Iris pigment epithelial cell (primary cell): Measurements from ENCODE around the gene FBXL7.

ENCODE experiments used
- DNase-seq: peaks from one replicate; pipeline ENCODE4 v3.0.0-alpha.2; 2011; ENCODE audit warnings: low read depth

FBXL7 gene

GRCh38 chr5:15499528-15500324 is at the start of gene FBXL7:
TSS of gene FBXL7 (plus strand) at chr5:15500180.
- peak; percentile 85 for DNase-seq

- no peak for DNase-seq
These were observed 49.5 kb upstream of the FBXL7 start for GRCh38 chr5:15450473-15450872.

GRCh38 chr5:15450949-15451348 is 49.0 kb upstream of the FBXL7 start:
- no peak for DNase-seq

GRCh38 chr5:15452030-15452429 is 48.0 kb upstream of the FBXL7 start:
- no peak for DNase-seq

- peak; percentile 14 for DNase-seq
These were observed 47.2 kb upstream of the FBXL7 start for GRCh38 chr5:15452781-15453180.

GRCh38 chr5:15459200-15459599 is 40.8 kb upstream of the FBXL7 start:
- no peak for DNase-seq

- peak; percentile 31 for DNase-seq
These were observed 36.6 kb upstream of the FBXL7 start for GRCh38 chr5:15463231-15463980.

GRCh38 chr5:15472116-15472515 is 27.9 kb upstream of the FBXL7 start:
- no peak for DNase-seq

- no peak for DNase-seq
These were observed 25.7 kb upstream of the FBXL7 start for GRCh38 chr5:15474143-15474719.

- no peak for DNase-seq
These were observed 24.6 kb upstream of the FBXL7 start for GRCh38 chr5:15475367-15475766.

- DNase-seq = no peak
These were observed 23.0 kb upstream of the FBXL7 start for GRCh38 chr5:15476977-15477376.

- DNase-seq = no peak
These were observed 19.5 kb upstream of the FBXL7 start for GRCh38 chr5:15480436-15480835.

- DNase-seq = peak; percentile 73
These were observed 16.5 kb upstream of the FBXL7 start for GRCh38 chr5:15483351-15484097.

GRCh38 chr5:15487228-15487627 is 12.8 kb upstream of the FBXL7 start:
- no peak for DNase-seq

- DNase-seq = no peak
These were observed 10.3 kb upstream of the FBXL7 start for GRCh38 chr5:15489571-15490235.

- DNase-seq = no peak
These were observed 7.4 kb upstream of the FBXL7 start for GRCh38 chr5:15492545-15492944.

- no peak for DNase-seq
These were observed 6.5 kb upstream of the FBXL7 start for GRCh38 chr5:15493501-15493900.

- DNase-seq = no peak
These were observed 5.0 kb upstream of the FBXL7 start for GRCh38 chr5:15495026-15495425.

- DNase-seq = no peak
These were observed 3.1 kb upstream of the FBXL7 start for GRCh38 chr5:15496886-15497285.

GRCh38 chr5:15500325-15501001 is 483 bp downstream of the FBXL7 start:
- DNase-seq = peak; percentile 43
